Parathyroid adenoma (tissue), 2 donors: ENCODE results near the gene CTDSP2.

Experiments used
- H2AFZ ChIP-seq: fragments of 300-600 bp; sonication (generic); one replicate; pipeline ENCODE4 v1.7.0; 2017; ENCODE audit warnings: antibody characterized with exemption, mild to moderate bottlenecking
- H3K27ac ChIP-seq: fragments of 300-600 bp; sonication (generic); one replicate; pipeline ENCODE4 v1.7.0; 2017
- H3K27me3 ChIP-seq: fragments of 300-600 bp; sonication (generic); one replicate; pipeline ENCODE4 v1.7.0; 2017; ENCODE audit warnings: low read length; ENCODE audit not compliant: control insufficient read depth, insufficient read depth
- H3K36me3 ChIP-seq: fragments of 300-600 bp; sonication (generic); one replicate; pipeline ENCODE4 v1.7.0; 2017; ENCODE audit warnings: low read length; ENCODE audit not compliant: control insufficient read depth, insufficient read depth
- H3K4me1 ChIP-seq: fragments of 300-600 bp; sonication (generic); one replicate; pipeline ENCODE4 v1.7.0; 2017; ENCODE audit warnings: control low read depth
- H3K4me2 ChIP-seq: fragments of 300-600 bp; sonication (generic); one replicate; pipeline ENCODE4 v1.7.0; 2017; ENCODE audit warnings: low read length
- H3K4me3 ChIP-seq: fragments of 300-600 bp; sonication (generic); one replicate; pipeline ENCODE4 v1.7.0; 2017; ENCODE audit warnings: low read depth, low read length
- H3K79me2 ChIP-seq: fragments of 300-600 bp; sonication (generic); one replicate; pipeline ENCODE4 v1.7.0; 2017; ENCODE audit warnings: control low read depth
- H3K9ac ChIP-seq: fragments of 300-600 bp; sonication (generic); one replicate; pipeline ENCODE4 v1.7.0; 2017; ENCODE audit warnings: mild to moderate bottlenecking
- H3K9me3 ChIP-seq: fragments of 300-600 bp; sonication (generic); one replicate; pipeline ENCODE4 v1.7.0; 2017; ENCODE audit warnings: low read length; ENCODE audit not compliant: control insufficient read depth
- CTCF ChIP-seq: fragments of 300-600 bp; sonication (generic); IDR thresholded peaks from one replicate; pipeline ENCODE4 v1.7.0; 2017; ENCODE audit warnings: antibody characterized with exemption, mild to moderate bottlenecking
- donor health status: primary hyperparathyroidism.

CTDSP2 gene

GRCh38 chr12:57848208-57848607 is 1.7 kb upstream of the CTDSP2 start:
- Histone ChIP-seq H3K36me3 (no peaks in the 10 kb centered on the region), H3K9ac (no peak overlapping the region), H3K27ac (no peak overlapping the region), H3K4me3 (no peak overlapping the region), H3K4me2 (no peak overlapping the region), H3K79me2 (peaks cover 25% of the 10 kb centered on the region), H3K4me1 (peaks cover 17% of the 10 kb centered on the region), H2AFZ (no peak overlapping the region), H3K9me3 (no peaks in the 10 kb centered on the region), H3K27me3 (no peaks in the 10 kb centered on the region)
- no peak for TF ChIP-seq CTCF

- Histone ChIP-seq H3K4me1 (peaks cover 25% of the 10 kb centered on the region), H3K4me3 (peak overlapping the region; percentile 98), H3K4me2 (peak overlapping the region; percentile 82), H3K27ac (peak overlapping the region; percentile 99), H2AFZ (peak overlapping the region; percentile 99), H3K79me2 (peaks cover 44% of the 10 kb centered on the region), H3K36me3 (no peaks in the 10 kb centered on the region), H3K27me3 (no peaks in the 10 kb centered on the region), H3K9me3 (no peaks in the 10 kb centered on the region), H3K9ac (peak overlapping the region; percentile 91)
- no peak for TF ChIP-seq CTCF
Observed at GRCh38 chr12:57846285-57846576, 298 bp downstream of the CTDSP2 start.

- no peaks in the 10 kb centered on the region for H3K9me3 ChIP-seq
- peak overlapping the region; percentile 99 for H2AFZ ChIP-seq
- H3K4me1 ChIP-seq, result peaks cover 30% of the 10 kb centered on the region
- H3K4me2 ChIP-seq, result peak overlapping the region; percentile 82
- no peaks in the 10 kb centered on the region for H3K27me3 ChIP-seq
- no peaks in the 10 kb centered on the region for H3K36me3 ChIP-seq
- H3K27ac ChIP-seq, result peak overlapping the region; percentile 99
- no peak for TF ChIP-seq CTCF
- peak overlapping the region; percentile 91 for H3K9ac ChIP-seq
- peaks cover 50% of the 10 kb centered on the region for H3K79me2 ChIP-seq
- peak overlapping the region; percentile 98 for H3K4me3 ChIP-seq
Observed at GRCh38 chr12:57845478-57846284, 848 bp downstream of the CTDSP2 start.

- Histone ChIP-seq H3K27ac (peak overlapping the region; percentile 99), H3K9me3 (no peaks in the 10 kb centered on the region), H3K27me3 (no peaks in the 10 kb centered on the region), H3K79me2 (peaks cover 58% of the 10 kb centered on the region), H2AFZ (peak overlapping the region; percentile 99), H3K36me3 (no peaks in the 10 kb centered on the region), H3K9ac (peak overlapping the region; percentile 91), H3K4me3 (peak overlapping the region; percentile 98), H3K4me1 (peaks cover 37% of the 10 kb centered on the region), H3K4me2 (peak overlapping the region; percentile 82)
- TF ChIP-seq CTCF, result peak; percentile 7
Observed at GRCh38 chr12:57844709-57845477, 1.6 kb downstream of the CTDSP2 start.
